ENCODE results near the gene VPS26C. TPM values are rescaled to one million over a fixed set of nuclear protein-coding genes. Genes with fewer than 3 reads are reported as not detected.

VPS26C gene
- total RNA-seq, 1 donor from 2014 or later: 44.3 TPM

- H3K4me1 Mint-ChIP-seq (ENCODE audit: low read depth): peaks cover 39% of the 10 kb centered on the region
- no peak for DNase-seq (ENCODE audit: low spot score)
- TF ChIP-seq CTCF (IDR thresholded peaks at IDR 0.05): no peak
Measured at GRCh38 chr21:37263827-37264600, 3.1 kb downstream of the VPS26C start.

GRCh38 chr21:37259426-37259825, 7.7 kb downstream of the VPS26C start:
- no peak for DNase-seq (ENCODE audit: low spot score)
- Mint-ChIP-seq H3K36me3 (ENCODE audit: low read depth) (no peaks in the 10 kb centered on the region), H3K4me1 (ENCODE audit: low read depth) (peaks cover 35% of the 10 kb centered on the region), H3K27ac (ENCODE audit: unreplicated experiment) (peak overlapping the region; percentile 5), H3K4me3 (ENCODE audit: unreplicated experiment) (no peak overlapping the region), H3K9me3 (ENCODE audit: low read depth) (no peaks in the 10 kb centered on the region), H3K27me3 (ENCODE audit: low read depth) (no peaks in the 10 kb centered on the region)
- TF ChIP-seq CTCF (IDR thresholded peaks at IDR 0.05): no peak

More at GRCh38 chr21:37263827-37264600, 3.1 kb downstream of the VPS26C start:
- Mint-ChIP-seq H3K36me3 (ENCODE audit: low read depth) (no peaks in the 10 kb centered on the region), H3K27me3 (ENCODE audit: low read depth) (no peaks in the 10 kb centered on the region), H3K9me3 (ENCODE audit: low read depth) (no peaks in the 10 kb centered on the region), H3K4me3 (ENCODE audit: unreplicated experiment) (no peak overlapping the region), H3K27ac (ENCODE audit: unreplicated experiment) (peak overlapping the region; percentile 24)

GRCh38 chr21:37257967-37258877, 8.9 kb downstream of the VPS26C start:
- peaks cover 30% of the 10 kb centered on the region for H3K4me1 Mint-ChIP-seq (ENCODE audit: low read depth)
- H3K36me3 Mint-ChIP-seq (ENCODE audit: low read depth): no peaks in the 10 kb centered on the region
- peak overlapping the region; percentile 94 for H3K27ac Mint-ChIP-seq (ENCODE audit: unreplicated experiment)
- H3K27me3 Mint-ChIP-seq (ENCODE audit: low read depth): no peaks in the 10 kb centered on the region
- no peak for DNase-seq (ENCODE audit: low spot score)
- TF ChIP-seq CTCF (IDR thresholded peaks at IDR 0.05): peak; percentile 7
- no peaks in the 10 kb centered on the region for H3K9me3 Mint-ChIP-seq (ENCODE audit: low read depth)
- H3K4me3 Mint-ChIP-seq (ENCODE audit: unreplicated experiment): peak overlapping the region; percentile 83

GRCh38 chr21:37257511-37257966, 9.6 kb downstream of the VPS26C start:
- no peak for DNase-seq (ENCODE audit: low spot score)
- Mint-ChIP-seq H3K27ac (ENCODE audit: unreplicated experiment) (peak overlapping the region; percentile 94), H3K27me3 (ENCODE audit: low read depth) (no peaks in the 10 kb centered on the region), H3K4me3 (ENCODE audit: unreplicated experiment) (peak overlapping the region; percentile 83), H3K9me3 (ENCODE audit: low read depth) (no peaks in the 10 kb centered on the region), H3K4me1 (ENCODE audit: low read depth) (peaks cover 30% of the 10 kb centered on the region), H3K36me3 (ENCODE audit: low read depth) (no peaks in the 10 kb centered on the region)
- TF ChIP-seq CTCF (IDR thresholded peaks at IDR 0.05): peak; percentile 45

DNA sequence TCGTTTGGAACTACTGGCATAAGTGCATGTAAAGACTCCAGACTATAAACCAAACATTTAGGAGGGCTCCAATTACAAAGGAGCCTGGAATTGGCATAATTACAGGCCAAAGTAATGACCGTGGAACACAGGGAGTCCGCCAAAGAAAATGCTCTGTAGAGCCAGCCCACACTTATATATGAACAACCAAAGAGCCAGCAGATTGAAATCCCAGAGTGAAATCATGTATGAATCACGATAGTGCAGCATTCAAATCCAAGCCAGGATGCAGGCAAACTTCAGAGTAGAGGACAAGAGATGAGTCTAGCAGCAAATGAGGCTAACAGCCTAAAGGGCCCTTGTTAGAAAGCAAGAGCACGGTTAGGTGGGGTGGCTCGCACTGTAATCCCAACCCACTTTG, 13.1 kb downstream of the VPS26C start:
- Mint-ChIP-seq H3K27ac (ENCODE audit: unreplicated experiment) (no peak overlapping the region), H3K27me3 (ENCODE audit: low read depth) (no peaks in the 10 kb centered on the region), H3K4me1 (ENCODE audit: low read depth) (peaks cover 36% of the 10 kb centered on the region), H3K9me3 (ENCODE audit: low read depth) (no peaks in the 10 kb centered on the region), H3K4me3 (ENCODE audit: unreplicated experiment) (no peak overlapping the region), H3K36me3 (ENCODE audit: low read depth) (no peaks in the 10 kb centered on the region)
- no peak for TF ChIP-seq CTCF (IDR thresholded peaks at IDR 0.05)
- no peak for DNase-seq (ENCODE audit: low spot score)

Data from chondrocyte (in vitro differentiated cells).